Hematopoietic multipotent progenitor cell (in vitro differentiated cells): Measurements from ENCODE around the gene NAALADL2. TPM values are rescaled to one million over a fixed set of nuclear protein-coding genes. Genes with fewer than 3 reads are reported as not detected.
"Not testable (repeated sequence)": the region's sequence is repeated elsewhere in the genome, so short reads cannot be mapped to it uniquely, and the experiment has no call there.

Source experiments
- DNase-seq, 3 donors: peaks; one replicate each; pipeline ENCODE4 v3.0.0-alpha.2; 2011 to 2015; ENCODE audit warnings: low read depth in 2 of 3, low spot score in 2 of 3
- total RNA-seq: library from RNA; depleted of rRNA; stranded (reverse); fragments of >200 nt; gene quantifications from one replicate; pipeline ENCODE4 v1.2.3, GENCODE V29; 2012

The NAALADL2 gene
- total RNA-seq, 1 donor: 4.6 TPM

GRCh38 chr3:175713268-175713667, 854.1 kb downstream of the NAALADL2 start:
- DNase-seq: no peak

- no peak for DNase-seq
Measured at GRCh38 chr3:175716446-175716845, 857.3 kb downstream of the NAALADL2 start.

DNA sequence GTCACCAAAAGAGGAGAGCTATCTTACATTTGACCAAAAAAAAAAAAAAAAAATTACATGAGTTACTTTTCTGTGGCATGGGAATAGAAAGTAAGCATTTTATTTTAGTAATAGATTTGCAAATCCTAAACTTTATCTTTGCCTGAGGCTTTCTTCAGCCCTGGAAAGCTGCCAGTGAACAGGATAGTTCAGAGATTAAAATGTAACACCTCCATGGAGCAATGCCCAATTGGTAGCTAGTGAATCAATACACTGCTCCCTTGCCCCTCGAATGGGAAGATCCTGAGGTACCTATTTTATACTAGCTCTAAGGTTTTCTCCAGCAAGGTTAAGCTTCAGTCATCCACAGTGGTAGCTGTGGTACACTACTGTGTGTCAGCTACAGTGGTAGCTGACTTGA, 867.1 kb downstream of the NAALADL2 start:
- DNase-seq: no peak

- no peak for DNase-seq
Measured at GRCh38 chr3:175728566-175728965, 869.4 kb downstream of the NAALADL2 start.

GRCh38 chr3:175729466-175729865, 870.3 kb downstream of the NAALADL2 start:
- no peak for DNase-seq

GRCh38 chr3:175731543-175731942, 872.4 kb downstream of the NAALADL2 start:
- no peak for DNase-seq

GRCh38 chr3:175732017-175732416, 872.9 kb downstream of the NAALADL2 start:
- no peak for DNase-seq

DNA sequence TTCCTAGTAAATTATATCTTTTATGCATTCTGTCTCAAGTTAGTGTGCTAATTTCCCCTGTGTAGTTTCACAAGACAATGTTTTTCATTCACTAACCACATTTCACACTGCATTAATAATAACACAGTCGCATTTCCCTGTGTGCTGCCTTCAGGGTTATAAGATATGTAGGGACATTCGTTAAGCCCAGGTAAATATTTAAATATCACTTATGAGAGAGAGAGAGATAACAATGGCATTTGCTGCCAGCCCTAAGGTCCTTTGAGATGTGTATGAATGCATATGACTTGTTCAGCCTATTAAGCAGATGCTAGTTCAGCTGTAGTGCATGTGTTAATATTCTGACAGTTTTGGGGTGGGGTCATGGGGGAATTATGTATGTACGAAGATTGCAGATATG, 876.7 kb downstream of the NAALADL2 start:
- DNase-seq: no peak

DNA sequence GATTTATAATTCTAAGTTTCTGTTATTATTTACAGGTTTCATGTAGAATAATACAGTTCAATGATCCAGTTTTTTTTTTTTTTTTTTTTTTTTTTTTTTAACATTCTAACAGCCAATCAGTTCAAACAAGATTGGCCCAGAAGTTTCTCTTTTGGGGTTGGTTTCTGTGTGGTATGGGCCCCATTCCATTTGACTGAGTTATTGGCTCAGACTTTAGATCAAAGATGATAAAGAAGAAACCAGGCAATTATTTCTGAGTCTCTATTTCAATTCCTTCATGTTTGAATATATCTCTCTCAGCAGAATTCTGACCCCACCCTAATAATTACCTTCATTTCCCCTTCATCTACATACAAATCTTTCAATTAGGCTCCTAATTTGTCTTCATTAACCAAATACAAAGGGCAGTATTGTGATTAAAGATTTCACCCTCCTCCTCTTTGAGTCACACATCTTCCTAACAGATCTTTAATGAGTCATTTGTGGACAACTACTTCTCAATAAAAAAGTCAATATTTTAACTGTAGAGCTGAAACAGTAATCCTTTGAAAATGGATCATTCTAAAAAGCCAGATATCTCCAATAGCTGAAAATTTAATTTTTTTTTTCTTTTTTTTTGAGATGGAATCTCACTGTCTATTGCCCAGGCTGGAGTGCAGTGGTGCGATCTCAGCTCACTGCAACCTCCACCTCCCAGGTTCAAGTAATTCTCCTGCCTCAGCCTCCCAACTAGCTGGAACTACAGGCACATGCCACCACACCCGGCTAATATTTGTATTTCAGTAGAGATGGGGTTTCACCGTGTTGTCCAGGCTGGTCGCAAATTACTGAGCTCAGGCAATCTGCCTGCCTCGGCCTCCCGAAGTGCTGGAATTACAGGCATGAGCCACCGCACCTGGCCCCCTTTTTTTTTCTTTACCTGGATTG, 878.8 kb downstream of the NAALADL2 start:
- DNase-seq: no peak

DNA sequence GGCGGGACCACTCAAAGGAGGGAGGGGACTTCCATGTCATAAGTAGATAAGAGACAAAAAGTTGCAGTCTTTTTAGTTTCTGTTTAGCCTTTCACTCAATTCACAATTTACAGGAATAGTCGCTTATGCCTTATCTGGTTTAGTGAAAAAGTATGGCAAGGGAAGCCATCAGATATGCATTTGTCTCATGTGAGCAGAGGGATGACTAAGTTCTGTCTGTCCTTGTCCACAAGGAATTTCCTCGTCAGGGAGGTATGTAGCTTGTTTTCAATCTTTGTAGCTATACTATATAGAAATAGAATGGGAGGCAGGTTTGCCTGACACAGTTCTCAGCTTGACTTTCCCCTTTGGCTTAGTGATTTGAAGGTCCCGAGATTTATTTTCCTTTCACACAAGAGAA, 882.8 kb downstream of the NAALADL2 start:
- DNase-seq: no peak

- no peak for DNase-seq
Measured at GRCh38 chr3:175743733-175744400, 884.7 kb downstream of the NAALADL2 start.

DNA sequence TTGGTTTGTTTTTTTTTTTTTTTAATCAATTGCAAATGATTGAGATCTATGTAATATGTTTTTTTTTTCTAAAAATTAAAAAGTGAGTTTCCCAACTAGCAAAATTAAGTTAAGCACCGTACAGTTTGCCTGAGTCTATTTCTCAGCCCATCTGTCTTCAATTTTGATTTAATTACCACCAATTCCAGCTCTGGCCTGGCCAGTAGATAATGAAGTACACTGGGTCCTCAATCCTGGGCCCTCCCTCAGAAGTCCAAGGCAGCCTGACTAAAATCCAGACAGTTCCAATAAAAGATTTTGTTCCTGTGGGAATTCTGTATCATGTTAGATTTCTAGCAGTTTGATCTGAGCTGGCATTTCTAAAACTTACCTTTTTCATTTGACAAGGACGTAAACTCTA, 887.2 kb downstream of the NAALADL2 start:
- no peak for DNase-seq

DNA sequence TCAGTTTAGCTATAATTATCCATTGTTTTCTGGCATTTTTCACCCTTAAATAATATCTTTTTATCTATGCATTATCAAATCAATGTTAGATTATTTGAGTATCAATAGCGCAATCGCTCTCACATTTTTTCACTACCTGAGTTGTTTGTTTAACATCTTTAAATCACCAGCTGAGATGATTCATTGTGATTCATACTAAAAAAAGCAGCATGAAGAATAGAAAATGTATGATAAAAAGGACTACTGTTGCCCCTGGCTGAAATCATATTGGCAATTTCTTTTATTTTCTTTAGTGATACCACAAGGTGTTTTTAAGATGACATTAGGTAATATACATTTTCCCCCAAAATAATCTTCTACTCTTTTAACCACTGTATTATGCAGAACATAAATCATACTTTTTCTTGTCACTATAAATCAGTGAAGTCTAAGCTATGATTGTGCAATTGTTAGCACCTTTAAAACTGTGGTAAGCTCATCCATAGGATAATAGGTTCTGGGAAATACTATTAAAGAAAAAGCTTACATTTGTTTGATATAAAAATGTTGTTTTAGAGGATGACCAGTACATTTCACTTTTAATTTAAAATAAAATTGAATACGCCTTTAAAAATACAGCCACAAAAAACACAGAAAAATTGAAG, 889.1 kb downstream of the NAALADL2 start:
- DNase-seq: no peak

DNA sequence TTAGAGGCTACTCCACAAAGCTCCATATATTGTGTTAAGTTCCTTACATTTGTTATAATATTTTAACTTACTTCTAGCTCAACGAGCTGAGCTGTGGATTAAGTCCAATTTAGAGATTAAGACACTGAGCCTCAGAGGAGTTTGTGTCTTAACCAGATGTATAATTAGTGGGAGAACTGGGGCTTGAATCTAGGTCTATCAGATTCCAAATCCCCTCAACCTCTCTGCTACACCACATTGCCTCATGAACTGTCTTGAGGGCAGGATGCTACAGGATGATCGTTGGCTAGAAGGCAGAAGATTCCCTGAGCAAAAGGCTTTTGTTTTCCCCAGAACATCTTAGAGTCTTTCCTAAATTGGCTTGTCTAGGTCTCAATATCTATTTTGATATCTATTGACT, 890.8 kb downstream of the NAALADL2 start:
- no peak for DNase-seq

DNA sequence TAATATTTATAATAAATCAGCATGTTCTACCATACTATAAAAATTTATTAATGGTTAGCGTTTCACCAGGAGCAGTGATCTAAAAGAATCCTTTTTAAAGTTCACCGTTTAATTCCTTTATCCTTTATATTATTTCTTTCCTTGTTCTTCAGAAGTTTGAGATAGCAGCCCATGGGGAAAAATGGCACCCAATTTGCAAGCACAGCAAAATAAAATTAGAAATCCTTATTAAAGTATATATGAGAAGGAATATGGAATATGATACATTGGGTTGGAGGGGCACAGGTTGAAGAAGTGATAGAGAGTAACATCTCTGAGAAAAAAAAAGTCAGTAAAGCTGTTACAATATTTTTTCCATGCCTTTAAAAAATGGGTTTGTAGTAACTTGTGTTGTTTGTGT, 892.0 kb downstream of the NAALADL2 start:
- no peak for DNase-seq

- no peak for DNase-seq
Measured at GRCh38 chr3:175763948-175764347, 904.8 kb downstream of the NAALADL2 start.

GRCh38 chr3:175764722-175765121, 905.6 kb downstream of the NAALADL2 start:
- DNase-seq: no peak

DNA sequence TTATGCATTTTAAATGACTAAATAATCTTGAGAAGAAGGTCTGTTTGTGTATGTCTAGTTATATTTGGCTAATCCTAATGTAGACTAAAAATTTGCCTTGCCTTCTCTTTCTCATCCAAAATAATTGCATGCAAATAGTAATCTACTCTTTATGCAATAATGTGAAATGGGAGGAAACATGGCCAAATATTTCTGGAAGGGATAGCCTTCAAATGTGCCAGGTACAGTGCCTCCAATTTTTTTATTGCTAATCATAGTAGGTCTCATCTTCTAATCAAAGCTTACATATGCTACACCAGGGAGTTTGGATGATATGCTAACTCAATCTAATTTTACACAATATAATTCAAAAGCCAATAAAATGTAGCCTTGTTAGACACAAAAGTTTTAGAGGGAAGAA, 911.3 kb downstream of the NAALADL2 start:
- no peak for DNase-seq

DNA sequence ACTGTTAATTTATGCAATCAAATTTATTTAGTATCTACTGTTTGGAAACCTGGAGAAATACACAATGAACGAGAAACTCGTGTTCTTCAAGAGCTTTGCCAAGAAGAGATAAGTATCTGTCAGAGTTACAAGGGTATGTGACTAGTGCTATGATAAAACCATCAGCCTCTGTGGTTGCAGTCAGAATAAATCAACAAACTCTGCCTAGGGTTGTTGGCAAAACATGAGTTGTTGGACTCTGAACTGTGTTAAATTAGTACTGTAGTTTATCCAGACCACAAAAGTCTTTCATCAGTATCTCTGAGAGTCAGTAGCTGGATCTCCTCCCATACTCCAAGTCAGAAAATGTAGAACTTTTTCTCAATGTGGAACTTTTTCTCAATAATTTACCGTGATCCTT, 918.4 kb downstream of the NAALADL2 start:
- no peak for DNase-seq

DNA sequence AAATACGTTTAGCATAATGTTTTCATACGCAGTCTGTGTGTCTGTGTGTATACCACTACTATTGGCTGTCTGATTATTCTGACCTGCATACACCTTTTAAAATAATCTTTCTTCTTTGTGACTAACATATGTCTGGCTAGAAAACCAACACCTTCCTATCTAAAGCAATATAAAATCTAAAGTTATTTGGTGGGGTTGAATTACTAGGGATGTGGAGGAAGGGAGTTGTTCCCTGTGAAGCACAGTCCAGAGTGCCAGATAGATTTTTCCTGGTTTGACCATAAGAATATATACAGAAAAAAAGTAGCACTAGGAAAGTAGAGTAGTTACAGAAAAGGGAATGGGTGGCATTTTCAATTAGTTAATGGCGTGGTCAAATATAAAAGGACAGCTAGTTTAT, 918.8 kb downstream of the NAALADL2 start:
- no peak for DNase-seq

GRCh38 chr3:175778994-175779393, 919.9 kb downstream of the NAALADL2 start:
- no peak for DNase-seq

DNA sequence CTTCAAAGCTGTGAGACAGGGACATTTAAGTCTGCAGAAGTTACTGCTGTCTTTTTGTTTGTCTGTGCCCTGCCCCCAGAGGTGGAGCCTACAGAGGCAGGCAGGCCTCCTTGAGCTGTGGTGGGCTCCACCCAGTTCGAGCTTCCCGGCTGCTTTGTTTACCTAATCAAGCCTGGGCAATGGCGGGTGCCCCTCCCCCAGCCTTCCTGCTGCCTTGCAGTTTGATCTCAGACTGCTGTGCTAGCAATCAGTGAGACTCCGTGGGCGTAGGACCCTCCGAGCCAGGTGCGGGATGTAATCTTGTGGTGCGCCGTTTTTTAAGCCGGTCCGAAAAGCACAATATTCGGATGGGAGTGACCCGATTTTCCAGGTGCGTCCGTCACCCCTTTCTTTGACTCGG, 928.0 kb downstream of the NAALADL2 start:
- DNase-seq: not testable (repeated sequence)
